HG02763 (cell line): ENCODE results near the gene TRMO.

Experiments used
- ATAC-seq: cut with Tn5 transposase; IDR thresholded peaks from one replicate; pipeline ENCODE4 v1.9.1; 2021; ENCODE audit warnings: mild to moderate bottlenecking, moderate library complexity; ENCODE audit not compliant: unreplicated experiment

The TRMO gene

GRCh38 chr9:97863314-97863713 is 59.0 kb downstream of the TRMO start:
- ATAC-seq: no peak

DNA sequence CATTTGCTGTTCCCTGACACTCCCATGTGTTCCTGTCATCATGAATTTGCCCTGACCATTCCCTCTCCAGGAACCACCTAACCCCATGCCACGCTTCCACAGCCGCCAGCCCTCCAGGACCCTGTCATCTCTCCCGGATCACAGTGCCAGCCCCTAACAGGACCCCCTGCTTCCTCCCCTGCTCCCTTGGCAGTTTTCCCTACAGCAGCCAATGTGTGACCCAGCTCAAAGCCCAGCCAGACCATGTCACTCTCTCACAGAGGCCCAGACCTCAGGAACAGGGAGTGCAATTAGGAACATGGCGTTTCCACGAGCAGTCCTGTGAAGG is 61.2 kb downstream of the TRMO start:
- no peak for ATAC-seq

DNA sequence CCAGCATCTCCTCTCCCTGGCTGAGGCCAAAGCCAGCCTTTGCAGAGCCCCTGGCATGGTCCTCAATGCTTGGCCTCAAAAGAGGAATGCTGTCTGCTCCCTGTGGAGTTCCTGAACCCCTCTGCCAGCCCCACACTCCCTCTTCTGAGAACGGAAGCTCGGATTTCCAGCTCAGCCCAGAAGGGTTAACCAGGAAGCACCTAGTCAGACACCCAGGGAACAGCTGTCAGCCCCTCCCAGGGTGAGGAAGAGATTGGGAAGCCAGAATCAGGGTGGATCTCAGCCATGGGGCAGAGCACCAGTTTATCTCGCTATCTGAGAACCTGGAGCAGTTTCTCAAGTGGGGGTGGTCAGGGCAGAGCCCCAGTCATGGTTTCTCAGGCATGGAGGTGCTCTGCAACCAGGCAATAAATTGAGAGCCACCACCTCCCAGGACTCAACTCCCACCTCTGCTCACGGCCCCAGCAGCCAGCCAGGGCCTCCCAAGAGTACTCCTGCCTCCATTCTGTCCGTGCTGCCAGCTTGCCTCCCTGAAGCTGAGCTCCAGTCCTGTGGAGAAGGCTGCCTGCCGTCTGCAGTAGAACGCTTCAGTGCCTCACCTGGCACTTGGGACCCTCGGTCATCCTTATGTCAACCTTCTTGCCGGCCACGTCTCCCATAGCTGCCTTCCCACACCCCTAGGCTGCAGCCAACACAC is 61.7 kb downstream of the TRMO start:
- ATAC-seq: no peak

DNA sequence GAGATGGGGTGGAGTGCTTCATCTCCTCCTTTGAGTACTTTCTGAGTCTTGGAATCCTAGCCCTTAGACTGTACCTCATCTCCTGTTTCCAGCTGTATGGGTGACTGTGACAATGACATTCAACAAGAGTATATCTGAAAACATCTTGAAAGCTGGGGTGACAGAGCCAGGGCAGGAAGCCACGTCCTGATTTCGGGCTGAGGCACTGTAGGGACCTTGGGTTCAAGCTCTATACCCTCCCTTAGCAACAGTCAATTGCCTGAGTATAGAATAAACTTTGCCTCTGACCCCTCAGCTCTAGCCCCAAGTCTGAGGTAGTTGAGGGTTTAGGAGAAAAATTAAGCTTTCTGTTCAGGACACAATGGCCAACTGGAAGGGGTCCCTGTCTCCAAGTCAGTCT is 63.0 kb downstream of the TRMO start:
- ATAC-seq: no peak

DNA sequence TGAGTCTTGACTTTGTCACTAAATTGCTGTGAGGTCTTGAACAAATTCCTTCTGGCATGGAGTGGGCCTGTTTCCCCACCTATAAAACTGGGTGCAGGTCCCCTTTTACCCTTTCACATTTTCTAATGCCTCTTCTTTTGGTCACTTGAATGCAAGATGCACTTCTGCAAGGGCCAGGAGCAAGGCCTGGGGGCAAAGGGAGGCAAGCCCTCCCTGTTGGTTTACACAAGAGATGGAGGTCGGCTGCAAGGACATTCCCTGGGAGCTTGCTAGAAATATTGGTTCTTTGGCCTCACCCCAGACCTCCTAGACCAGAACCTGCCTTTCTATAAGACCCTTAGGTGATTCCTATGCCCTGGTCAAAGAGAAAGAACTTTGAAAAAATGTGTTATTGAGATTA is 63.5 kb downstream of the TRMO start:
- ATAC-seq: no peak

DNA sequence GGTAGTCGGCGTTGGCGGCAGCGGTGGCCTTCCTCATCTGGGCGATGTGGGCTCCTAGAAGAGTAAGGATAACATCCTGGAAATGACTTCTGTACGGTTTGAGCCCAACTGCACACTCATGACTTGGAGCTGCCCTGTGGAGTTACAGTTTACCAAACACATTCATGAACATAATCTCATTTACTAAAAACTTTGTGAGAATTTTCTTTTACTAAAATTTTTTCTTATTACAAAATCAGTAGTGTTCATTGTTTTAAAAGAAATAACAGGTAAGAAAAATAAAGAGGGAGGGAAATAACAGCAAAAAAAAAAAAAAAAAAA is 63.9 kb downstream of the TRMO start:
- no peak for ATAC-seq

- ATAC-seq: no peak
Observed at GRCh38 chr9:97857606-97858392, 64.5 kb downstream of the TRMO start.

DNA sequence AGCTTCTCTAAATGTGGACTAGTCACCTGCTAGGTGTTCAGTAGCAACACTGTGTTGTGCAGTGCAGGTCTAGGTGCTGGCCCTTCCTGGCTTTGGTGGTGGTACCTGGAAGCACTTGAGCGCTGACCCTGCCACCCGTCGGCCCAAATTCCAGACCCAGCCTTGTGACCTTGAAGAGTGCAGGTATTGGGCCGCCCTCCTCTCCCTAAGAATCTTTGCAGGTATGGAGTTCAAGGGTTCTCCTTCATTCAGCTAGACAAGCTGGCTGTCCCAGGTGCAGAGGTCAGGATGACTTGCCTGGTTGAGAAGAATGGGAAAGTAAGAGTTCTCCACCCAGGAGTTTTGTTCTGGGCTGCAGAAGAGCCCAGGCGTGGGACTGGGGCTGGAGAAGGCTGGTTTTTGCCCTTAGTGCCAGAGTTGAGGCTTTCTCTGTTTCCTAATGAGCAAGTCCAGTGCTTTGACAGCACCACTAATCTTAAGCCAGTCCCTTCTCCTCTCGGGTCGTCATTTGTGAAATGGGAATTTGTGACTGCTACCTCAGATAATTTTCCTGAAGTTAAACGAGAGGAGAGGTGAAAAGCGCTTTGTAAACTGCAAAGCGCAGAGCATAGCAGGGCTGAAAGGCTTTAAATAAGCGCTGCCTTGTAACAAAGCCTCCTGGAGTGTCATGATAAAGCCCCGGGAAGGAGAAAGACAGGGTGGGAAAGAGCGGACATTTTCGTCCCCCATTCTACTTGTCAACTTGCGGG is 65.3 kb downstream of the TRMO start:
- ATAC-seq: no peak

DNA sequence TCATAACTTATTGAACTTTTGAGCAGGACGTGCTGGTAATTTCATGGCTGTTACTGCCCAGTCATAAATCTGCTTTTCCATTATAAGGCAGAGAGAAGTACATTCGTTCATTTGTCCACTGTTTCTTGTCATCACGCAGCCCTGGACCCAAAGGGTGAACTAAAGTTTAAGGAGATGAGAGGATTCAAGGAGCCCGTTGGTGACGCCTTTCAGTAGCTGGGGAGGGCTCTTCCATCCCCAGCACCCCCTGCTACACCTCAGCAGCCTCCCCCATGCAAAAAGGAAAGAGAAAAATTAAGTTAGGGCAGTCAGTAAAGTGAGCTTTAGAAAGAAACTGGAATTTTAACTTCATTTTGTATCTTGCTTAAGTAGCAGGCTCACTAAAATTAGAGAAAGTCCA is 66.4 kb downstream of the TRMO start:
- no peak for ATAC-seq

DNA sequence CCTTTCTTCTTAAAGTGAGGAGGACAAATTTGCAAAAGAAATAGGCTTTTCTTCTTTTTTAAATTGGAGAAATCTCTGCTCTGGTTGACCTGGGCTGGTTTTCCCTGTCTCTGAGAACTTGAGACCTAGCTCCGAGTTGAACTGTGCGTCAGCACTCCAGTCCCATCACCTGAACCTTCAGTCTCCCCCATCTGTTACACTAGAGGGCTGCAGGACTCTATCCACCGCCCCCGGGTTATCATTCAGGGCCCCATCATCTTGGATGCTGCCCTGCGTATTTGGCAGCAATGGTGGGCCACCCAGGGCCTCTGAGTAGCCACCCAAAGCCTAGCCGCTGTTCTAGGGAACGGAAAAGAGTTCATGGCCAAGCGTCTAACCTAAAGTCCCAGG is 66.8 kb downstream of the TRMO start:
- ATAC-seq: no peak

GRCh38 chr9:97854696-97855485 is 67.4 kb downstream of the TRMO start:
- ATAC-seq: no peak
